ENCODE results near the gene CIC.

CIC gene

DNA sequence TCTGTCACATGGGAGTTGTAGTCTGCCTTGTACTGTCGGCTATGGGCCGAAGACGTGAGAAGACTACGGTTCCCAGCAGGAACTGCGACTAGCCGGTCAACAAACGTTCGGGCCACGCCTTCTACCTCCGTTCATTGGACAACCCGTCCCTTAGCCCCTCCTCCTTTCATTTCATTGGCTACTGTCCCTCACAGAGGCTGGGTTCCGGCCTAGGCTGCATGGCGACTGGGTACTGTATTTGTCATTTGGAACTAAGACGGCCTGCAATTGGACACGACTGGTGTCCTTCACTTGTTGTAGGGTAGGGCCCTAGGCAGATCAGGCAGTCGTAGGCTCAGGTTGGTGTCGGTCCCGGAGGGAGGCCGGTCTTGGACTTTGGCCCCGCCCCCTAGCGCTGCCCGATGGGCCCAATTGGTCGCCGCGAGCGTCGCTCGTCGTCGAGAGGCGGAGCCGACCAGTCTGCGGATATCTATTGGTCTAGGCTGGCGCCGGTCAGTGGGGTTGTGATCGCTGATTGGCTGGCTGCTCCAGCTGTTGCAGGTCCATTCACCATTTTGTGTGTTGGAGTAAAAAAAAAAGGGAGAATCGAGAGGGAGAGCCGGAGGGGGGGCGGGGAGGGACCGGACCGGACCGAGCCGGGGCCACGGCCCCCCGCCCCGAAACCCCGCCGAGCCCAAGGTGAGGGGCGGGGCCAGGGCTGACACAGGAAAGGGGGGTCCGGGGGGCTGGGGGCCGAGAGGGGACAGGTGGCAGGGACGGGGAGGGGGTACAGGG, at the start of gene CIC:
Gene CIC (plus strand): TSS at position 549 of the 774 bp plus-strand sequence. CDS start 2,532 bp downstream, outside the sequence.
- DNase-seq, result peak; percentile 99 to 100

DNA sequence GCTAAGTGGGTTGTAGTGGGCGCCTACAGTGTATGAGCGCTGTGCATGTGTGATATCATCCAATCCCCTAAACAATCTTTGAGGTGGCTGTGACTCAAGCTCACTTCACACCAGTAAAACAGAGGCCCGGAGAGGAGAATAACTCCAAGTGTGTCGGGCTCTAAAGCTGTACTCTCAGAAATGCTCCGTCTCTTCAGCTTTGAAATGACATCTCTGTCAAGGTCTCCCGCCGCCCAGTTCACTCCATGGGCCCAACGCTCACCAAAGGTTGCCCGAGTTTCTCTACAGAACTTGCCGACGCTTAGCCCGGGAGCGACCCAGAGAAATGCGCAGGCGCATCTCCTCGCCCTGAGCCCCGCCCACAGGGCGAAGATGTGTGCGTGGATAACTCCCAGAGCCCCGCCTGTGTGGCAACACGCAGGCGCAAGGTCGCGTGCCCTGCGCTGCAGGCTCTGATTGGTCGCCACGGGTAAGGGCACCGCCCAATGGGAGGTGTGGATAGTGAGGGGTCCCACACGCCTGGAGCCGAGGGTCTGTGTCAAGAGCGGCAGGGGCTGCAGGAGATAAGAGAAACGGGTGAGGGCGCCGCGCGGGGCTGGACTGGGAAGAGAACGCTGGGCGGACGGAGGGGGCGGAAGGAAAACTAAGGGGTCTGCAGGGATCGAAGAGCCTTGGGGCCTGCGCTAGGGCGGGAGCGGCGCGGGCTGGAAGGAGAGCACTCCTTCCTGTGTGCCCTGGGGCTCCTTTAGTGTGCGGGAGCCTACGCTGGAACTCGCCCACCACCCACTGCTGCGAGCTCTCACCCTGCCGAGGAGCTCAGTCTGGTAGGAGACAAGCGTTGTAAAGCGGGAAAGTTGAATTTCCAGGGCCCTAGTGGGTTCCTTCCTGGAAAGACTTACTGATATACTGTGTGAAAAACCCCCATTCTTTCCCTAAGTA, 49.0 kb upstream of the CIC start, which contains the start of gene ZNF526:
Gene ZNF526 (plus strand): TSS at position 501 of the 939 bp plus-strand sequence. CDS start 4,092 bp downstream, outside the sequence.
- peak; percentile 97 to 99 for DNase-seq

DNA sequence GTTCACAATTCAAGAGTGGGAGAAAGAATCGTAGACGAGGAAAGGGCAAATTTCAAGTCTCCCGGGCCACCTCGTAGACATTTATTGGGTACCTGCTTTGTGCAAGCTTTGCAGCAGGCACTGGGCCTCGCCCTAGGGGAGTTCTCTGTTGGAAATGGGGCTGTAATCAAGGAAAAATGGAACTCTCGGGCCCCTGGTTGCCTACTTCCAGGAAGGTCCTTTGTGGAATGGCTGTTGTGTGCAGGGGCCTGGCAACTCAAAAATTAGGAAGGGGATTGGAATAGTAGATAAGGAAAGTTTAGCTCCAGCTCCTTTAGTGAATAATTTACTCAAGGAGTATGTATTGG, 48.3 kb upstream of the CIC start:
- DNase-seq, result no peak

DNA sequence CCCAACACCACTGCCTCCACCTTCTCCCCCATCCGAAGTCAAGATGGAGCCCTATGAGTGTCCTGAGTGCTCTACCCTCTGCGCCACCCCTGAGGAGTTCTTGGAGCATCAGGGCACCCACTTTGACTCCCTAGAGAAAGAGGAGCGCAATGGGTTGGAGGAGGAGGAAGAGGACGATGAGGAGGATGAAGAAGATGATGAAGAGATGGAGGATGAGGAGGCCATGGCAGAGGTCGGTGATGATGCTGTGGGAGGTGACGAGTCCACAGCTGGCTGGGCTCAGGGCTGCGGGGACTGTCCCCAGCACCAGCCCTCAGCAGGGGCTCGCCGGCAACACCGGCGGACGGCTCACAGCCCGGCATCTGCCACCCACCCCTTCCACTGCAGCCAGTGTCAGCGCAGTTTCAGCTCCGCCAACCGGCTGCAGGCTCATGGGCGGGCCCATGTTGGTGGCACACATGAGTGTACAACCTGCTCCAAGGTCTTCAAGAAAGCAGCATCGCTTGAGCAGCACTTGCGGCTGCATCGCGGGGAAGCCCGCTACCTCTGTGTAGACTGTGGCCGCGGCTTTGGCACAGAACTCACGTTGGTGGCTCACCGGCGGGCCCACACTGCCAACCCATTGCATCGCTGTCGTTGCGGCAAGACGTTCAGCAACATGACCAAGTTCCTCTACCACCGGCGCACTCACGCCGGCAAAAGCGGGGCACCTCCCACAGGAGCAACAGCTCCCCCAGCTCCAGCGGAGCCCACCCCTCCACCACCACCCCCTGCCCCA, 43.9 kb upstream of the CIC start:
- no peak for DNase-seq

DNA sequence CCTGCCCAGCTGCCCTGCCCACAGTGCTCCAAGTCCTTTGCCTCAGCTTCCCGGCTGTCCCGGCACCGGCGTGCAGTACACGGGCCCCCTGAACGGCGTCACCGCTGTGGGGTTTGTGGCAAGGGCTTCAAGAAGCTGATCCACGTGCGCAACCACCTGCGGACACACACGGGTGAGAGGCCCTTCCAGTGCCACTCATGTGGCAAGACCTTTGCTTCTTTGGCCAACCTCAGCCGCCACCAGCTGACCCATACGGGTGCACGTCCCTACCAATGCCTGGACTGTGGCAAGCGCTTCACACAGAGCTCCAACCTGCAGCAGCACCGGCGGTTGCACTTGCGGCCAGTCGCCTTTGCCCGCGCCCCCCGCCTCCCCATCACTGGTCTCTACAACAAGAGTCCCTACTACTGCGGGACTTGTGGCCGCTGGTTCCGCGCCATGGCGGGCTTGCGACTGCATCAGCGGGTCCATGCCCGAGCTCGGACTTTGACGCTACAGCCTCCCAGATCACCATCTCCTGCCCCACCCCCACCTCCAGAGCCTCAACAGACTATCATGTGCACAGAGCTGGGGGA, 43.2 kb upstream of the CIC start:
- no peak for DNase-seq

DNA sequence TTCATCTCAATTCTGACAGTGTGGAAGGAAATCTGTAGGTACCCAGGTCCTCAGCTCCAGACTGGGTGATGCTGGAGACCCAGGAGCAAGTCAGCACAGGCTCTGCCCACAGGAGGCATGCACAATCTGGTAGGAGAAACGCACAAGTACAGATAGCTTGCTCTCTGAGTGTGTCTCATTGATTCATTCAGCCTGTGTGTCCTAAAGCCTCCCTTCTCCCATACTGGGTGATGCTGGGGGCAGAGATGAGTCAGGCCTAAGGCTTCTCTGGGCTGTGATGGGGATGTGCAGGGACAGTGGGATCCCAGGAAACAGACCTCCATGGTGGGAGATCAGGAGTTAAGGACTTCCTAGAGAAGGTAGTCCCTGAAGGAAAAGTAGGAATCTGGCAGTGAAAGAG, 42.2 kb upstream of the CIC start:
- no peak for DNase-seq

DNA sequence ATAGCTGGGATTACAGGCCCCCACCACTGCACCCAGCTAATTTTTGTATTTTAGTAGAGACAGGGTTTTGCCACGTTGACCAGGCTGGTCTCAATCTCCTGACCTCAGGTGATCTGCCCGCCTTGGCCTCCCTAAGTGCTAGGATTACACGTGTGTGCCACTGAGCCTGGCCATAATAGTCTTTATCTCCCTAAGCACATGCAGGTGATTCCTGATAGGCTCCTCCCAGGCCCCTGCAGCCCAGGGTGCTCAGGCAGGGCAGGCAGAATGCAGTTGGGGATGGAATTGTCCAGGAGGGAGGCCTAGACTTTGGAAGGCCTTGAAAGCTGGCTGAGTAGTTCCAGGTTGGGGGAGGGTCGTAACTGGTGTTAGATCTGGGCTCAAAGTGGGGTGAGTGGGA, 40.4 kb upstream of the CIC start:
- DNase-seq, result no peak

DNA sequence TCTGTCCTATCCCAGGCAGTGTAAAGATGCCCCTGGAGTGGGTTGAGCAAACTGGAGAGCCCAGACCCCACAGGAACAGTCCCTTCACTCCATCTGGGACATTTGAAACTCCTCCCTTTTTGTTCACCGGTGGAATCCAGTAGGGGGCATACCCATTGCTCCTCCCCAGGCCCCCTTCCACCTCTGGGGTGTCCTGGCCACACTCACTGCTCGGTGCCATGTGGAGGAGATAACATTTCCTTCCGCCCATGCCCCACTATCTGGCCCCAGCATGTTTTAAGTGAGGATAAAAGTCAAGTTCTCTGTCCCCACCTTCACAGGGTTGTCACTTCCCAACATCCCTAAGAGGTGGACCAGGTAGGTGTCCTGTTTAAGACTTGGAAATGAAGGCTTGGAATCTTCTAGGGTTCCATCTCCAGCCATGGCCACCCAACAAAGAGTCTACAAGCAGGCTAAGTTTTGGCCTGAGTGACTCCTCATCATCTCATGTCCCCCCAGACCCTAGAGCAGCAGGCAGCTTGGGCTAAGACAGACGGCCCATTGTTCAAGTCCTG, 39.7 kb upstream of the CIC start:
- no peak for DNase-seq

DNA sequence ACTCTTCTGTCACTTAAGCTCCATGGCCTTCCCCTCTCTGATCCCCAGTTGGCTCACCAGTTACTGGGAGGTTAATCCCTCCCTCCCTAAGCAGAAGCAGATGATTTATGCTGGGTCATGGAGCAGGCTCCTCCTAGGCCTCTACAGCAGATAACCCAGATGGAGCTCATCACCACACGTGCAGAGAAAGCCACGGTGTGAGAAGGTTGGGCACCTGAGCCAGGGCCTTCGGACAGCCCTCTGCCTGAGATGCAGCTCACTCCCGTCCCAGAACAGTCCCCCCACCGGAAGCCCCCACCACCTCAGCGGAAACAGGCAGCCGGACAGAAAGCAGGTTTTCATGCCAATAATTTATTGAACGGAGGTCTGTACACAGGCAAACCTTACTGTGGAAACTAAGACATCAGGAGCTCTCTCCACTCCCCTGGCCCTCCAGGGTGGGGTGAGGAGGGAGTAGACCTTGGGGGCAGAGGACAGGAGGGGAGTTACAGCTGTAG, 39.1 kb upstream of the CIC start:
- DNase-seq, result peak in 1 of 2 experiments; percentile 30

DNA sequence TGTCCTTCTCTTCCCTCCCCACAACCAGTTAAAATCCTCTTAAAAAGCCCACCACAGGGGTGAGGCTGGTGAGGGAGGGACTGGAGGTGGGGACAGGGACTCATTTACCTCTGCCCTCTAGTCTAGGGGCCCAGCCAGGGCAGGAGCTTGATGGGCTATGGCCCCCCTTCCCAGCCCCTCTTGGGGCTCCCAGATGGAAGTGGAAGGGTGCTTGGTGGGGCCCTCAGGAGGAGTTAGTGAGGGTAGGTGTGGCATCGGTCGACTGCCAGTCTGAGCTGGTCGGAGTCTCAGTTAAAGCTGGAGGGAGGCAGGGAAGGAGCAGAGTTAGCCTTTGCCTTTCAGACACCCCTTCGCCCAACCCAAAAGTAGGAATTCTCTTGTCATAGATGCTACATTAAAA, 38.5 kb upstream of the CIC start:
- no peak for DNase-seq

DNA sequence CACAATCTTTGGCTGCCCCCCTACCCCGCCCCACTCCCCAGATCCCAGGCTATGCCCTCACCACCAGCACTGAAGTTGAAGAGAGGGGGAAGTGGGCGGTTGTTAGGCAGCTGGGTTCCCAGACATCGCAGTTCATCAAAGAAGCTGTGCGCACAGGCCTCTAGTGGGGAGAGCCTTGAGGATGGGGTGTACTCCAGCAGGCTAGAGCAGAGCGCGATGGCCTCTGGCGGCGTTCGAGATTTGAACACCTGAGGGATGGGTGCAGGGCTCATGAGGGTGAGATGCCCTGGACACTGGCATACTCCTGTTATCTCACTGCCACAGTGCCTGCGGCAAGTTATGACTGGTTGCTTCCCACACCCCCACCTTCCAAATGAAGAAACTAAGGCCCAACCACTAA, 36.6 kb upstream of the CIC start:
- DNase-seq, result no peak

DNA sequence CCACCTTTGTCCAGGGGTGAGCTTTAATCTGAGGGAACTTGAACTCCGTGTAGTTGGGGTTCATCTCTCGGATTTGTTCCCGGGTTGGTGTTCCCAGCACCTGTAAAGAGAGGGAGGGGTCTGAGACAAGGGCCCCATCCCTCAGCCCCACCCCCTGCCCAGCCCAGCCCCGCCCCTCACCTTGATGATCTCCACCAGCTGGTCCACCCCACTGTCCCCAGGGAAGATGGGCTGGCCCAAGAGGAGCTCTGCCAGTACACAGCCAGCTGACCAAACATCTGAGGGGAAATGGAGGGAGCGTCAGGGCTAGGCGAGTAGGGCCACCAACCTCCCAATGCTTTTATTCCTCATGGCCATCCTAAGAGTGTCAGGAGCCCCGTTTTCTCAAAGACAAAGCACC, 35.9 kb upstream of the CIC start:
- no peak for DNase-seq

DNA sequence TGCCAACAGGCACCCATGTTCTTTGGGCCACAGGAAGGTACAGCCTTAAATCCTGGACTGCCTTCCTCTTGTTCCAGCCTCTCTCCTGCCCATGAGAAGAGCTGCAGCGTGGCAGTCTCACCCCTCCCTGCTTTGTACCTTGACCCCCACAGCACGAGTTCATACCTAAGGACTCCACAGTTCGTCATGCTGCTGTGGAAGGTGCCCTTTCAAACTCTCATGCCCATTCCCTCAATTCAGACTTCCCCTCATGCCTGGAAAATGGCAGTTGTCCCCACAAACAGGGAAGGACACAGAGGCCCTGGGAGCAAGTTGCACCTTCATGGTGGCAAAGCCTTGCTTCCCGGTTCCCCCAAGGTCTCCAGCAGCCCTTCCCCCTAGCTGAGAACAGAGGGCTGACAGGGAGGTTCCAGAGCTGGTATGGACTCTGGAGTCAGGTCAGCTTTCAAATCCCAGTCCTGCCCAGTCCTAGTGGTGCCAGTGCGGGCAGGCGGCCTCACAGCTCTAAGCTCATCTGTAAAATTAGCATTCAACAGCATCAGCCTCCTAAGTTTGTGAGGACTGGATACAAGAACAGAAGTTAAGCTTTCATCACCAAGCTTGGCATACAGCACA, 35.3 kb upstream of the CIC start:
- DNase-seq, result no peak

DNA sequence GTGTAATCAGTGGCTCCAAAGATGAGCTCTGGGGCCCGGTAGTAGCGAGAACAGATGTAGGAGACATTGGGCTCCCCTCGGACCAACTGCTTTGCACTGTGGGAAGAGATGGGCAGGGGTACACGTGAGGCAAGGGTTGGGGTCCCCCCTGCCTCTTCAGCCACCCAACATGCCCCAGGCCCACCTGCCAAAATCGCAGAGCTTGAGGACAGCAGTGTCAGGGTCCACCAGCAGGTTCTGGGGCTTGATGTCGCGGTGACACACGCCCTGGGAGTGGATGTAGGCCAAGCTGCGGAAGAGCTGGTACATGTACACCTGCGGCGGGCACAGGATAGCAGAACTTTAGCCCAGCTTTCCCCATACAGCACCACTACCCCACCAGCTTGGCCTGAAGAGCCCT, 34.7 kb upstream of the CIC start:
- DNase-seq, result no peak

DNA sequence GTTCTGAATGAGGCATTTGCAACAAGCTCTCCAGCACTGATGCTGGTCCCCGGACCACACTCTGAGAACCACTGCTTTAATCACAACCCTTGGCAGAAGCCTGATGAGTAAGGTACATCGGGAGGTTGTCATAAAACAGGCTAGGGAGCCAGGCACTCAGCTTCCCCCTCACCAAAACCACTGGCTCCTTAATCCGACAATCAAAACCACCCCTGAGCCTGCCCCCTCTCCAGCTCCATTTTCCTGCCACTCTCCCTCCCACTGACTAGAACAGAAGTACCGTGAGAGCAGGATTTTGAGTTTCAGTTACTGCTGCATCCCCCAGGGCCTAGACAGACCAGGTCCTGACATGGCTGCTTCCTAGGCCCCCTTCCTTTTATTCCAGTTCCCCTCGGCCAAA, 33.9 kb upstream of the CIC start:
- no peak for DNase-seq

DNA sequence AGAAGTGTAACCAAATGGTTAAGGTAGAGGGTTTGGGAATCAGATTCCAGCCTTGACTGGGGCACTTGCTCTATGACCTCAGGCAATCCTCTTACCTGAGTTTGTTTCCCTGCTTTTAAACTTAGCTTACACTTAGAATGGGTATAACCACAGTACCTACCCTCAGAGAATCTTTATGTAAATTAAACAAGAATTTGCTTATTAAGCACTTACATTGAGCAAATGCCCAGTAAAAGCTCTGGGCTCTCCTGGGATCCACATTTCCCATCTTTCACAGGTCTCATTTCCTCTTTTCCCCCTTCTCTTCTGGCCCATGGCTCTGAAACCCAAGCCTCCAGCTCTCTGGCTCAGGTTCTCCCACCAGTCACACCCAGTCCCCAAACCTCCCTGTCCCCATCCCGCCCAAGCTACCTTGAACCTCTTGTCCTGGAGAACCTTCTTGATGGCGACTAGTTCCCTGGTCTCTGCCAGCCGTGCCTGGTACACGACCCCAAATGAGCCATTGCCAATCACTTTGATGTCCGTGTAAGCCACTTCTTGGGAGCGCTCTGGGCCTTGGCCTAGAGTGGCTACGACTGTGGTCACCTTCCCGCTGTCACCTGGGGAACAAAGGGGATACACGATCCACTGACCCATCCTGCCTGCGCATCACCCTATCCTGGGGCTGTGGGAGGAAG, 29.4 kb upstream of the CIC start:
- no peak for DNase-seq

DNA sequence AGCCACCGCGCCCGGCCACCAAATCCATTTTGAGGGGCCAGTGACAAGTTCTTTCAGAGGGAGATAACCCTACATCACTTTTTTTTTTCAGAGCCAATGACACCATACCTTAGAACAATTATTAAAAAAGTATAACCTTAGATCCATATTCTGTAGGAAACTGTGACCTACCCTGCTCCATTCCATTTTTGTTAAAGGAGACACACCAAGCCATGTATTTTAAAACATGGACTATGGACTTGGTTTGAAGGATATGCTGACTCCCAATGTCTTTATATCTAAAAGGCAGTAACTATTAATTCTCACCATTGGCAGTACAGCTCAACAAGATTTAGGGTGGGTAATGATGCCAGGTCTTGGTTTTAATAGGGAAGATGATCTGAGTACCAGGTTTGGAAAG, 27.8 kb upstream of the CIC start:
- DNase-seq, result no peak

DNA sequence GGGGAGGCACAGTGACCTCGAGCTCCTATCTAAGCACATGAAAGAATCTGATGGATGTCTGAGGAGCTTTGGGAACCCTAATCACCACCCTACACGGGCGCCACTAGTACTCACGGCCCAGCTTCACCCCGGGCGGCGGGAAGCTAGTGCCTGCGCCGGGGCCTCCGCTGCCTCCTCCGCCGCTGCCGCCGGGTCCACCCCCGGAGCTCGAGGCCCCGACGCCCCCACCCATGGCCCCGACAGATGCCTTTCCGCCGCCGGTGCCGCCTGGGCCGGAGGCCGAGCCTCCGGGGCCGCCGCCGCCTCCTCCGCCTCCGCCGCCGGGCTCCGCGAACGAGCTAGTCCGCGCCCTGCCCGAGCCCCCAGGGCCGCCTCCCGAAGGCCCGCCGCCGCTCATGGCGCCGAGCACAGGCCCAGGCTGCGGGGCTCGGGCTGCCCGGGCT, 27.0 kb upstream of the CIC start:
- no peak for DNase-seq

DNA sequence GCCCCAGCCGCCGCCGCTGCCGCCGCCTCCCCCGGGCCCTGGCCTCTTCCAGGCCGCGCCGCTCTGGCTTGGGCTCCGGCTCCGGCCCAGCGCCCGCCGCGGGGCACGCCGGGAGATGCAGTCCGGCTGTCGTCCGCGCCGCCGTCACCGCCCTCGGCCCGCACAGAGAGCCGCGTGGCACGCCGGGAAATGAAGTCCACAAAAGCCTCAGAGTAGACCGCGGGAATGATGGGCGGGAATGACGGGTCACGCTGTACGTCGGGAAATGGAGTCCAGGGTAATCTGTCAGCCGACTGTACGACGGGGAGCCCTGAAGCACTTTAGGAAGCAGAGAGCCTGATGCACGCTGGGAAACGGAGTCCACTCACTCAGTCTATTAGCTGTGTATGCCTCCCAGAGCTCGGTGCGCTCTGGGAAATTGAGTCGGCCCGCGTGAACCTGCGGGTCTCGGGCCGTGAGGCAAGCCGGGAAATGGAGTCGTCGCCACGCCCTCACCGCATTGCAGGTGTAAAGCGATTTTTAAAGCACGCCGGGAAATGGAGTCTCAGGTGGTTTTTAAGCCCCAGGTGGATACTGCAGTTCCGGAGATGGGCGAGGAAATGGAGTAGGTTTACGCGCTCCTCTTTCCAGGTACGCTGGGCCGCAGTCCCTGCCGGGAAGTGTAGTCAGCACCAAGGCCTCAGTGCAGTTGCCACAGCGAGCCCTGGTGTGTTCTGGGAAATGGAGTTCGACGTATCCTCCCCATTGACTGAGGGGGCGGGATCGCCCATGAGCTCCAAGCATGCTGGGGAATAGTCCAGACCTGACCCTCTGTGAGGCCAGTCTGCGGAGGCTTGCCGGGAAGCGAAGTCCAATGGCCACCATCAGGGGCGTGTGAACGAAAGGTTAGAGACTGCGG, 26.3 kb upstream of the CIC start, which contains the start of gene GSK3A:
Gene GSK3A (minus strand): TSS at position 91 of the 898 bp plus-strand sequence. CDS start 137 bp downstream, outside the sequence.
- peak; percentile 100 for DNase-seq
